GM18868 (cell line): Measurements from ENCODE around the gene ROBO2.
"Not testable (repeated sequence)": the region's sequence is repeated elsewhere in the genome, so short reads cannot be mapped to it uniquely, and the experiment has no call there.

Experiments used
- ATAC-seq: cut with Tn5 transposase; IDR thresholded peaks from one replicate; pipeline ENCODE4 v1.9.1; 2021; ENCODE audit warnings: mild to moderate bottlenecking, moderate library complexity; ENCODE audit not compliant: unreplicated experiment

Gene ROBO2

GRCh38 chr3:77394046-77394445, 354.1 kb downstream of the ROBO2 start:
- ATAC-seq = no peak

DNA sequence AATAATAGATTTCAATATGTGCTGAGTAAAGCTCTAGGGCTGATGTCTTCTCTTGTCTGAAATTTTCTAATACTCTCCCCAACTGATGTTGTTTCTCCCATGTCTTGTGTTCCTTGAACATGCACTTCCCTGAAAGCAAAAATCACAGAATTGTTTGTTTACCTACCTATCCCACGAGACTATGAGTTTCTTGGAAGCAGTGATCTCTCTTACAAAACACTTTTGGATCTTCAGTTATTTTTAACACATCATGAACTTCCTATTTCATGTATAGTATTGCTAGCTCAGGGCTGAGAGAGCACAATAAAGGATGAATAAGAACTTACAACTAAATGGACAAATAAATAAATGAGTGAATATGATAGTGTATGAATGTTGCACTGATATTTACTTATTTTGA, 365.0 kb downstream of the ROBO2 start:
- no peak for ATAC-seq

- ATAC-seq = no peak
Observed at GRCh38 chr3:77407441-77407840, 367.5 kb downstream of the ROBO2 start.

DNA sequence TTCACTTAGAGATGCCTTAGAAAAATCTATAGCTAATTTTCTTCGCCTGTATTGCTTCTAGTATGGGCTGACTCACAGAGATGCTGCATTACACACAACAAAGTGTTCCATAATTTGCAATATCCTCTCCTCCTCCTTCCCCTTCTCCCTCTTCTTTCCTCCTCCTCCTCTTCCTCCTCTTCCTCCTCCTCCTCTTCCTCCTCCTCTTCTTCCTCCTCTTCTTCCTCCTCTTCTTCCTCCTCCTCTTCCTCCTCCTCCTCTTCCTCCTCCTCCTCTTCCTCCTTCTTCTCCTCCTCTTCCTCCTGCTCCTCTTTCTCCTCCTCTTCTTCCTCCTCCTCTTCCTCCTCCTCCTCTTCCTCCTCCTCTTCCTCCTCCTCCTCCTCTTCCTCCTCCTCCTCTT, 370.4 kb downstream of the ROBO2 start:
- ATAC-seq = not testable (repeated sequence)

DNA sequence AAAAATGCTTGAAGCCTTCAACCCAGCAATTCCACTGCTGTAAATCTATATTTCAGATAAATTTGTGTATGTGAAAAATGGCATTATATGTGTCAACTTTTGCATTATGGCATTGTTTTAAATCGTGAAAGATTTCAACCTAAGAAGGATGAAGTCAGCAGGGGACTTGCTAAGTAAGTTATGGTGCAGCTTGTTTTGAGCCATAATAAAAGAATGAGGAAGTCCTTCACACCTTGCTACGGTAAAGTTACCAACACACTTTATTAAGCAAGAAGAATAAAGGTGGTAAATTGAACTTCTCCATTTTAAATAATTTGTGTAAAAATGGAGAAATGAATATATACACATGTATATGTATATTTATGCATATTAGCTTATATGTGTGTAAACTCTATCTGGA, 371.4 kb downstream of the ROBO2 start:
- ATAC-seq = no peak

- no peak for ATAC-seq
Observed at GRCh38 chr3:77412021-77412438, 372.1 kb downstream of the ROBO2 start.

DNA sequence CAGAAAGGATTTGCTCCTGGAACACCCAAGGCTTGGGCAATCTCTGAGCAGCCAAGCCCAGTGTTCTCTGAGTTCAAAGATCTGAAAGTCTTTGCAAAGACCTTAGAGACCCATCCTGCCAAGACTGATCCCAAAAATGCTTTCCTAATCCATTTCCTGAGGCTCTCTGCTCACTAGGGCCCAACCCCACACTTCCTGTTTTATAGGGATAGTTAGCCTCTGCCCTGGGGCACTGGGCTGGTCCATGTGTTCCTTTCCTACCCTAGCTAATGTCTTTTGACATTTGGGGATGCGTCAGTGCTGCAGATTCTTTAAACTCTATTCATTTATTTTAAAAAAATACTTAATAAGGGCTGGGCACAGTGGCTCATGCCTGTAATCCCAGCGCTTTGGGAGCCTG, 372.7 kb downstream of the ROBO2 start:
- ATAC-seq = no peak

DNA sequence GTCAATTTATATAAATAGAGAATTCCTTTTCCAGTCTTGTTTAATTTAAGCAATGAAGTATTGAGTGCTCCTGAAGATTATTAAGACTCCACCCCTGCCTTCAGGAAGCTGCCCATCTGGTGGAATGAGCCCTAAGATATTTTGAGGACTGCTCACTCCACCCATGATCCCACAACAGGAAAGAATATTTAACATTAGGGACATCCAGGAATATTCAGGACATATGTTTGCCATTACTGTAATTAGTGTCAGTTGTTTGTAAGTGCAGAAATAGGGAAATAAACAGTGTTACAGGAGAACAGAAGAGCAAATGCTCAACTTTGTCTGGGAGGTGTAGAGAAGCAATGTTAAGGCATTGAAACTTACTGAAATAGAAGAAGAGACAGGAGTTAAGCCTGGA, 375.0 kb downstream of the ROBO2 start:
- ATAC-seq = no peak

DNA sequence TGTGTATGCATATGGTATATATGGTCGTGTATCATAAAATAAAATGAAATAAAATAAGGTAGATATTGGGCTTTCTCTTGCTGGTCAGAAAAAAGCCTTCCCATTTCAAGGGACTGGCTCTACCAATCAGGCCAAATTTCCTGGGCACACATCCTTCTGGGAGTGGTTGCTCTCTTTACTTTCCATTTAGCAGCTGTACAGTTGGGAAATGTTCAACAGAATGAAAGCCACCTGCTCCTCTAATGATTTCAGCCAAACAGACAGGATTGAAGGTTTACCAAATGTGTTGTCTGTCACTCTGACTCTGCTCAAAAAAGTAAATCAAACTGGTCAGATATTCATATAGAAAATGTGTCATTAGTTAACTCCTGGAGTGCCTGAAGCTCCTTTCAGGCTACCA, 380.4 kb downstream of the ROBO2 start:
- ATAC-seq = no peak

DNA sequence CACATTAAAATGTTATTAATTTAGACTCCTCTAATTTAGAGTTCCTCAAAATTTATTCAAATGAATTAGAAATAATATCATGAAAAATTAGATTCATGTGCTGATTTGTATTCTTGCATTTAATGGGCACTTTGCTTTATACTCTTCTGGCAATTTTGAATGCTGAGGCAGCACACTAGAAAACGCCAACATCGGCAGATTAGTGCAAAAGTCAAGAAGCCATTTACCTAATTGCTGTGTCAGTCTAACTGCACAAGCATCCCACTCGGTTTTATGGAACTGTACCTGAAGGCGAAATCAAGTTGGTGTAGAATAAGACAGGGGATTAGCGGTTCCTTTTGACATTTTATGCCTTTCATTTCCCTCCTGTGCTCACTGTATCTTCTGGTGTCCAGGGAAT, 382.0 kb downstream of the ROBO2 start:
- no peak for ATAC-seq

- ATAC-seq = no peak
Observed at GRCh38 chr3:77426531-77426930, 386.6 kb downstream of the ROBO2 start.

- ATAC-seq = no peak
Observed at GRCh38 chr3:77427528-77427927, 387.6 kb downstream of the ROBO2 start.

DNA sequence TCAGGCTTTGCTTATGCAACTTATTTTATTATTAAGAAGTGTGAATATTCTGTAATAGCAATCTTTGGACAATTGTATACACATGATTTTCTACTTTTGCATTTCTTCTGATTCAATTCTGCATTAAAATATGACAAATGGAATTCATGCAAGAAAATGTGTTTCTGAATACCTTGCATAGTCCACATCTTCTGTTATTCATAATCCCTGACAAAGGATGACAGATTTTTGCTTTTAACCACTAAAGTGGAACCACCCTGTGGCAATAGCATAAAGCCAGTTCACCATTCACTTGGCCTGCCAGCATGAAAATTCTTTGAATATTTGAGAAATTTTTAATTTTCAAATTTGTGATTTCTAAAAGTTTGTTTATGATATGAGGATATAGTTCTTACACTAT, 397.0 kb downstream of the ROBO2 start:
- no peak for ATAC-seq

DNA sequence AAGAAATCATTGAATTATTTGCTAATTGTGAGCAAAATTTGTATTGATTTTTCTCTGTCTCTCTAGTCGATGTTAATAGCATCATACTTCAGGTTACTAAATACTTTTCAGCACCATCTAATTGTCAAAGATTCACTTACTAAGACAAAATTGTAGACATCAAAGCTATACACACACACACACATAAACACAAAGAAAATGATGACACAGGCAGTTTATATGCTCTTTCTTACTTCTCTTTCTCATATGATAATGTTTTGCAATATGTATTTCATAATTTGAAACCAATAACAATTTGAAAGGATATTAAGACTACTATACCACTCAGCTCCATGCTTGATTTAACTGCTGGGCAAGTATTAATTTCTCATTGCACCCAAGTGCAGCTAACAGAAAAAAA, 406.2 kb downstream of the ROBO2 start:
- no peak for ATAC-seq

GRCh38 chr3:77446761-77447160, 406.9 kb downstream of the ROBO2 start:
- no peak for ATAC-seq

GRCh38 chr3:77449459-77450350, 409.8 kb downstream of the ROBO2 start:
- no peak for ATAC-seq

DNA sequence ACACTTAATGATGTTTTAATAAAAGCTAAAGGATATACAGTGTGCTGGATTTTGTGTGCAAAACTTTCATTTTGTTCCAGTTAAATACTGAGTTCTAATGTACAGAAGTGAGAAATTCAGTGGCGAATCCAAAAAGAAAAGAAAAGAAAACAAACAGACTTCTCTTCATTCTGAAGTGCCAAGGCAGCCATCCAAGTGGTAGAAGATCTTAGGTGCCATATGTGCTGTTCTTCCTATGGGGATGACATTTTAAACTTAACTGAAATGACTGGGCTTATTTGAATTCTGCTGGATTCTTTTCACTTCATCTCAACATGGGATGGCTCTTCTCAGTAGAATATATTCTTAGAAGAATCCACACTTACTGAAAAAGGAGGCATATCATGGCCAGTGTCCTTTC, 416.5 kb downstream of the ROBO2 start:
- no peak for ATAC-seq

- ATAC-seq = no peak
Observed at GRCh38 chr3:77456906-77457305, 417.0 kb downstream of the ROBO2 start.

DNA sequence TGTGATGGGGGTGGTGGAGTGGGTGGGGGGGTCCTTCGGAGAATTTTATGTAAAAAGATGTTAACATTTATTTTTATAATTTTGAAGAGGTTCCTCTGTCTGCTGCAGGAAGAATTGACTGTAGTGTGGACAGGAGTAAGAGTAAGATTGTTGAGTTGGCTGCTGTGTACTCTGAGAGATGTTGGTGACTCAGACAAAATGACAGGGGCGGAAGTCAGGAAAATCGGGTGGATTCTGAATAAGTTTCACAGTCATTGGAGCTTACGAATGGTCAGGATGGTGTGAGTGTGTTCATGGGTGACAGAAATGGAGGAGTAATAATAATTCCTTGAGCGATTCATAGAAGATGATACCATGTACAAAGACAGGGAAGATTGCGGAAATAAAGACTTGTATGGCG, 420.0 kb downstream of the ROBO2 start:
- ATAC-seq = no peak

DNA sequence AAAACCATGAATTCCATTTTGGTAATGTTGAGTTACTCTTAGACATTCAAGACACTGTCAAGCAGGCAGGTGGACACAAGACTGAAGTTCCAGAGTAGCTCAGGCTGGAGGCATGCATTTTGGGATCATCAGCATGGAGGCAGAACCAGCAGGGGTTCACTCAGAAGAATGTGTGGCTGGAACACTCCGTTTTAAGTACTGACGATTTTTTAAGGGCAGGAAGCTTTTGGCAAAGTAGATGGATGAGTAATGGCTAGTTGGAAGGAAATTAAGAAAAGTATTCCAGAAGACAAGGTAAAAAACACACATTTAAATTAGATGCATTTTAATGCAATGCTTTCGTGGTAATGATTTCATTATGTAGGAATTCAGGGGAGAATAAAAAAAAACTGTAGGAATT, 420.4 kb downstream of the ROBO2 start:
- no peak for ATAC-seq

DNA sequence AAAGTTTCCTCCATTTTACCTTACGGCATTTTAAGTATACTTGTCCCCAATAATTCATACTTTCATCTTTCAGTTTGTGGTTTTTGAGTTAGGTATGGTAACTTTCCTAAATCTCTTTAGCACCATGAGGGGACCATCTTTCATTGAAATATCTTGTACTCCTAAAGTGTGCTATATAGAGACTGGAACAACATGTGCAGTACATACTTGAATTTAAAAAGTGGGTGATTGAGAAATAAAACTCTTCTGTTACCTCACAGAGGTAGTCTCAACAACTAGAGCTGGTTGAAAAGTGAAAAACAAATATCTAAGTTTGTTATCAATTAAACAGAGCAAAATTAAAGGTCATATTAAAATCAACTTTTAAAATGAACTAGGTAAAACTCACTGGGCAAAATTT, 423.1 kb downstream of the ROBO2 start:
- ATAC-seq = no peak

DNA sequence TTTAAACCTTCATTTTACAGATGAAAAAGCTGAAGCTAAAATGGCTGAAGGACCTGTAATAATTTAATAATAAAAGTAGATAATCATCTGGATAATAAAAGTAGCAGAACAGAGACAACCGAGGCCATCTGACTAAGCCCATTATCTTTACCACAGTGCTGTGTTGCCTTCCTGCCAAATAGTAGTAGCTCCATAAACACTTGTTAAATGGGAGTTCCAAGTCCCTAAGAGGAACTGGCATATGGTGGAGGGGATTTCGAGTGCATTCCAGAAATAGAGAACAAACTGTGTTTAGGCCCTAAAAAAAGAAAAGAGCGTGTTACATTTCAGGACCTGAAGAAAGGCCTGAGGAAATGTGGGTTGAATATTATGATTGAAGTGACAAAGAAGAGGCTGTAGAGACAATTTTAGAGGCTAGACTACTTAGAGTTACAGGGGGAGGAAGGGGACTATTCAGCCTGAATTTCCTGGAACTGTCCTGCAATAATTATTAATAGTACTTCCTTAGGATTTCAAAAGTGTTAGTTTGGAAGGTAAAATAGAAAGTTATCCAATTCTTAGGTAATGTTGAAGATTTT, 424.3 kb downstream of the ROBO2 start:
- ATAC-seq = no peak
